Measurements from ENCODE around the gene TOP1.
A peak's percentile ranks its signal among the peaks of the same experiment; 100 is the strongest.

The TOP1 gene

GRCh38 chr20:41004531-41005360 is 23.9 kb upstream of the TOP1 start:
- DNase-seq, result peak; percentile 56

- DNase-seq, result no peak
Observed at GRCh38 chr20:41005361-41005729, 23.3 kb upstream of the TOP1 start.

- DNase-seq, result no peak
Observed at GRCh38 chr20:41006126-41006935, 22.3 kb upstream of the TOP1 start.

- DNase-seq, result no peak
Observed at GRCh38 chr20:41006936-41007474, 21.6 kb upstream of the TOP1 start.

DNA sequence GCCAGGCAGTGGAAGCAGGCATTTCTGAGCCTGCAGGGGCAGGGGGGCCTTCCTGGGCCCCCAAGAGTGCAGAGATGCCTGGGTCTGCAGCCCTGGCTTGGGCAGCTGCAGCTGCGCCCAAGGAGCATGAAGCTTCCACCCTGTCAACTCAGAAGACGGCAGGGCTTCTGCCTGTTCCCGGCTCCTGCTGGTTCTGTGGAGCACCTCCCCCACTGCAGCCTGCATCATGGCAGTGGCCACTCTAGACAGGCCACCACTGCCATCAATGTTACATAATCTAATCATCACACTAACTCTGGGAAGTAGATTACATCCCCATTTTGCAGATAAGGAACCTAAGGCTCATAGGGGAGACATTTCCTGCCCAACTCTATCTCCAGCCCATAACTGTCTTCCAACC is 21.1 kb upstream of the TOP1 start:
- DNase-seq, result no peak

GRCh38 chr20:41009946-41010345 is 18.7 kb upstream of the TOP1 start:
- no peak for DNase-seq

DNA sequence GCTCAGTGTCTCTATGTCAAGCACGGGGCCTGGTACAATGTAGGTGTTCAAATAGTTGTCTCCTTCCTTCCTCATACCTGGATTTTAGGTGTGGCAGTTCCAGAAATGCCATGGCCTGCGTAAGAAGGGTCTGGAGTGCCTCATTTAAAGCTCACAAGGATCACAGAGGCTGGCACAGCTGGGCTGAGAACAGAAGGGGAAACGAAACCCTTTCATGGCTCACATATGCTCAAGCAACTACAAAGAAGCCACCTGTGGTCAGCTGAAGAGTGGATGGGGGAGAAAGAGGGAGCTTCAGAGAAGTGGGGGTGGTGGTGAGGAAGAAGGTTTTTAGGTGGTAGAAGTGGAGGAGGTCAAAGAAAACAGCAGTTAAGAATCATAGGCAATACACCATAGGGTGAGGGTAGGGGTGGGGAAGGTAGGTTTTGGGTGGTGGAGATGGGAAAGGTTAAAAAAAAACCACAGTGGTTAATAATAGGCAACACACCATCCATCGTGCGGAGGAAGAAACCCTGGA is 17.0 kb upstream of the TOP1 start:
- no peak for DNase-seq

- DNase-seq, result no peak
Observed at GRCh38 chr20:41014561-41015088, 14.0 kb upstream of the TOP1 start.

GRCh38 chr20:41017448-41018042 is 11.1 kb upstream of the TOP1 start:
- DNase-seq, result no peak

GRCh38 chr20:41018153-41018552 is 10.5 kb upstream of the TOP1 start:
- DNase-seq, result no peak

GRCh38 chr20:41023549-41023948 is 5.1 kb upstream of the TOP1 start:
- no peak for DNase-seq

DNA sequence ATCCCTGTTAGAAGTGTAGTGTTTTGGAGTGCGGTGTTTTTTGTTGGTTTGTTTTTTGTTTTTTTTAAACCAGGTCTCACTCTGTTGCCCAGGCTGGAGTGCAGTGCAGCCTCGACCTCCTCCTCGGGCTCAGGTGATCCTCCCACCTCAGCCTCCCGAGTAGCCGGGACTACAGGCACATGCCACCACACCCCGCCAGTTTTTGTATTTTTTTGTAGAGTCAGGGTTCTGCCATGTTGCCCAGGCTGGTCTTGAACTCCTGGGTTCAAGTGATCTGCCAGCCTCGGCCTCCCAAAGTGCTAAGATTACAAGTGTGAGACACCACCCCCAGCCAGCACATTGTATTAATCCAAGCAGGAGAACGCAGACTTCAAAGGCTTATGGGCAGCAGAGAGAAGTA is 1.3 kb upstream of the TOP1 start:
- DNase-seq, result no peak

DNA sequence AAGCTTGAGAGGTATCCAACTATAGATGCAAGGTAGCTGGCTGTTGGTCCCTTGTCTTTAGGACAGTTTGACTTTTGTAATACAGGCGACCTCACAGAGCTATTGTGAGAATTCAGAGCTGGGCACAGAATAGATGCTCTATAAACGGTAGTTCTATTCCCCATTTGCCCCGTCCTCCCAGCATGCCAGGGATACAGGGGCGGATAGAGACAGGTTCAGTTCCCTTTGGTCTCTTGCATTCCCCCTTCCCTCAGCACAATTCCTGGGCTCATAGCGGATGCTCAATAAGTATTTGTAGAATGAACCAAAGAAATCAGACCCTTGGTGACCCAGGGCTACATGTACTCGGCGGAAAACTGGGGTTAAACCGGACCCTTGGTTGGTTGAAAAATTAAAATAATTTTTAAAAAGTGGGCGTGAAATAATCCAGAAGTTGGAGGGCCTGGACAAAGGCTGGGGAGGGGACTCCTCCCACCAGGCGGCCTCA is 707 bp upstream of the TOP1 start:
- DNase-seq, result no peak

DNA sequence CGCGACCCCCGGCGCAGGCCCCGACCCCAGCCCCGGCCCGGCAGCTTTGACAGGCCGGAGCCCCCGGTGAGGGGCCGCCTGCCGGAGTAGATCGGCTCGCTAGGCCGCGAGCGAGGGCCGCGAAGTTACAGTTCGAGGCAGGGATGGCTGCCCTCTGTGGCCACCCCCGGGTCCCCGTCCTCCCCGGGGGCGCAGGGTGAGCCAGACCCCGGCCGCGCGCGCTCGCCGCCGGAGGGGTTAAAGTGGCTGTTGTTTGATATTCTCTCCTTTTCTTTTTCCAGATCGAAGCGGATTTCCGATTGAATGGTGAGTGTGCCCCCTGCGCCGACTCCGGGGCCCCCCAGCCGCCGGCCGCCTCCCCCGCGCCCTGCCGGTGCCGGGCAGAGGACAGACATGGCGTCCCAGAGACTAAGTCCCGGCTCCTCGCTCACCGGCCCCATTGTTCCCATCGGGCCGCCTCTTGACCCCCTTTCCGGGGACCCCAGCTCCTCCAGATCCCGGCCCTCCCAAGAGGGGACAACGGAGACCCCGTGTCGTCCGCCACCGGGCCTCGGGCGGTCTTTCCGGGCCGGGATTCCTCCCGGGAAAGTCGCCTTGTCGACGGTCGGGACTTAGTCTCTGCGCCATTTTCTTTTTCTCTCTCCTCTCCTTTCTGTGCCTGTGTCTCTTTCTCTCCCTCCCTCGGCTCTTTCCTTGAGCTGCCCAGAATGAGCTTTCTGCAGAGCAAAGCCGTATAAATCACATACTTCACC is 704 bp downstream of the TOP1 start:
- DNase-seq, result peak; percentile 52

GRCh38 chr20:41030061-41030460 is 1.4 kb downstream of the TOP1 start:
- no peak for DNase-seq

DNA sequence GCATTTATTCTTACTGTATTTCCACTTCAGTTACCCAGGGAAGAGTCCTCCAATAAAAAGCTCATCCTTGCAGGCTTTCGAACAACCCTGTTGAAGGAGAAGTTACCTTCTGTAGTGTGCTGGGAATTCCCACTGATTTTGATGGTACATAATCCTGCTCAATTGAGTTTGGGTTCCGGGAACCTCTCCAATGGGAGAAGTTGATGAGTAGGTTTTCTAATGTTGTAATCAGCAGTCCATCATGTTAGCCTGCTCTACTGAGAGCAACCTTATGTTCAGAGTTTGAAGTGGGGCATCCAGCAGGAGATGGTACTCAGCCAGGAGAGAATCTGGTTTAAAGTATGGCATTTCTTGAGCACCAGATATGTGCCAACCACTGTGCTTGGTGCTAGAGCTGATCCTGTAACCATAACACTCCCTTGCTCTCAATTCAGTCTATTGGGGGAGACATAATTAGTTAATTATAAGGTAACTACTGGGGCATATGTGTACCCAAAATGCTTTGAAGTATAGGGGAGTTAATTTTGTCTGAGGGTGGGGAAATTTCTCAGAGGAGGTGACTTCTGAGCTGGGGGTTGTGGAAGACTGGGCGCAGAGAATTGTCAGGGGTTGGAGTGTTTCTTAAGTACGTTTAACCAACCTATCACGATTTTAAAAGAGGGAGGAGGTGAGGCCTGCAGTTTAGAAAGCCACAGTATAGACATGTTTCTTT is 2.1 kb downstream of the TOP1 start:
- DNase-seq, result no peak

DNA sequence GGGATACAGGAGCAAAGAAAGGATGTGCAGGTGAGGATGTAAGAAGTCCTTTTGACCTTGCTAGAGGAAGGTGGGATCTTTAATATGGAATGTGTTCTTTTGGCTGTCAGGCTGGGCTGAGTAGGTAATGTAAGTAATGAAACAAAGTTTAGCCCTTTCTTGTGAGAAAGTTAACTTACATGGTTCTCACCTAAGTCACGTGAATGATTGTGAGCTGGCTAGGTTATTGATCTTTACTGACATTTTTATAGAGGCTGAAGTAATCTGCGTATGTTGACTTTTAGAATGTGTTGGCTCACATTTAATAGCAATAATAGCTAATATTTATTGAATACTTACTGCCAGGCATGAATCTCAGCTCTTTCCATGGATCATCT is 2.6 kb downstream of the TOP1 start:
- no peak for DNase-seq

DNA sequence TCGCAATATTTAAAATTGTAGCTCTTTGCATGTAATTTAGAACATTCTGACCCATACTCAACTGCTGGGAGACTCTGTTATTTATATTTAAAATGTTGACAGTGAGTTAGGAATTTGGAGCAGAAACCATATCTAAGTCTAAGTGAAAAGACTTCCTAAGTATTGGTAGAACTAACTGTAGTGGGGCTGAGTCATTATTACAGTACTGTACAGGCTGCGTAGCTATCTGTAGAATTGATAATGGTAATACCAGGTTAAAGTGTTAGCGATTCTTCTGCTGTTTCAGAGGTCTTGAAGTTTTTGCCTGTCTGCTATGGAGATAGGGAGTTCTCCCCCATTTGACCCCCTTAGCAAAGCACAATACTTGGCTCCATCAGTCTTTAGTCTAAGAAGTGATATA is 3.6 kb downstream of the TOP1 start:
- DNase-seq, result no peak

DNA sequence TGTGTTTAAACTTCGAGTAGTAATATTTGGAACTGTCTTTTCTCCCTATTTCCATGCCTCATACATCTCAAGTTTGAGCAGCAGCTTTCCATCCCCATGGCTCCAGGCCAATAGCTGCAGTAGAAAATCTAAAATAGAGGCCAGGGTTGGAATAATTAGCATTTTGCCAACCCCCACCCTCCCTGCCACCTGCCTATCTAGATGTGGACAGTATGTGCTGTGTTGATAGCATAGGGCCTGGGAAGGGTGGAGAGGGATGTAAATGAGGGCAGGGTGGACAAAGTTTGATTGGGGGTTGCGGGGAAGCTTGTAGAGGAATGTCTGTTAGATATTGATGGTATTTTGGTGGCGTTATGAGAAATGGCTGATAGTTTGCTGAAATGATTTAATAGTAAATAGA is 5.6 kb downstream of the TOP1 start:
- DNase-seq, result no peak

DNA sequence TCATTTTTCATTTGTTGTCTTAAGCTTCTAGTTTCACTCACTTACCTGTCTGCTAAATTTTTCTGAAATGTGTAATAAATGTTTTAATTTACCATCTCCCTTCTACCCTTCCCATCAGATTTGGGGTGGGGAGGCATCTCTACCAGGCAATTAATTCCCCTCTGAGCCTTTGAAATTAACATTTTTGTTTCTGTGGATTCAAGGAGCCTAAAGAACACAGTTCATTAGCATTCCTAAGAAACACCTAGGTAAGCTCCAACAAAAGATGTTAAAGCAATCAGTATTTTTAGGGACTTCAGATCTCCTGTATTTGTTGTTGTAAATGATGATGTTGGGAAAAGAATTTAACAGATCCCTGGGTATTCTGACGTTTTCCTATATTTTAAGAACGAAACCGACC is 6.6 kb downstream of the TOP1 start:
- DNase-seq, result no peak

GRCh38 chr20:41037179-41037578 is 8.6 kb downstream of the TOP1 start:
- no peak for DNase-seq
